ENCODE data around the gene SLC12A7. TPM values are rescaled to one million over a fixed set of nuclear protein-coding genes. Genes with fewer than 3 reads are reported as not detected.

Gene SLC12A7
- total RNA-seq, 2 donors from 2014 or later = 18.4 to 34.6 TPM

GRCh38 chr5:1123418-1124147, 11.7 kb upstream of the SLC12A7 start:
- ATAC-seq (ENCODE audit: insufficient number of reproducible peaks, low FRiP score, low read depth) (no peak), DNase-seq (ENCODE audit: low spot score) (no peak)
- Histone ChIP-seq H3K4me3 (no peak overlapping the region), H3K27me3 (replicated peaks; ENCODE audit: insufficient read depth) (no peaks in the 10 kb centered on the region), H3K27ac (no peak overlapping the region), H3K36me3 (no peaks in the 10 kb centered on the region), H3K9me3 (no peaks in the 10 kb centered on the region), H3K4me1 (ENCODE audit: control insufficient read depth in 1 of 2, low read depth in 2 of 2) (no peaks in the 10 kb centered on the region)
- TF ChIP-seq CTCF (IDR thresholded peaks at IDR 0.05) = no peak

GRCh38 chr5:1122511-1123294, 10.8 kb upstream of the SLC12A7 start:
- Histone ChIP-seq H3K27me3 (replicated peaks; ENCODE audit: insufficient read depth) (no peaks in the 10 kb centered on the region), H3K9me3 (no peaks in the 10 kb centered on the region), H3K4me3 (no peak overlapping the region), H3K4me1 (ENCODE audit: control insufficient read depth in 1 of 2, low read depth in 2 of 2) (no peaks in the 10 kb centered on the region), H3K36me3 (no peaks in the 10 kb centered on the region), H3K27ac (no peak overlapping the region)
- no peak for ATAC-seq (ENCODE audit: insufficient number of reproducible peaks, low FRiP score, low read depth)
- no peak for DNase-seq (ENCODE audit: low spot score)
- no peak for TF ChIP-seq CTCF (IDR thresholded peaks at IDR 0.05)

- Histone ChIP-seq H3K27me3 (replicated peaks; ENCODE audit: insufficient read depth) (no peaks in the 10 kb centered on the region), H3K9me3 (no peaks in the 10 kb centered on the region), H3K36me3 (no peaks in the 10 kb centered on the region), H3K4me3 (no peak overlapping the region), H3K27ac (no peak overlapping the region), H3K4me1 (ENCODE audit: control insufficient read depth in 1 of 2, low read depth in 2 of 2) (no peaks in the 10 kb centered on the region)
- TF ChIP-seq CTCF (IDR thresholded peaks at IDR 0.05) = no peak
- DNase-seq (ENCODE audit: low spot score) (no peak), ATAC-seq (ENCODE audit: insufficient number of reproducible peaks, low FRiP score, low read depth) (no peak)
These were observed 10.0 kb upstream of the SLC12A7 start for GRCh38 chr5:1121891-1122290.

- ATAC-seq (ENCODE audit: insufficient number of reproducible peaks, low FRiP score, low read depth) = no peak
- TF ChIP-seq CTCF (IDR thresholded peaks at IDR 0.05) = no peak
- no peak for DNase-seq (ENCODE audit: low spot score)
- H3K9me3 ChIP-seq = no peaks in the 10 kb centered on the region
- no peak overlapping the region for H3K4me3 ChIP-seq
- no peaks in the 10 kb centered on the region for H3K4me1 ChIP-seq (ENCODE audit: control insufficient read depth in 1 of 2, low read depth in 2 of 2)
- no peak overlapping the region for H3K27ac ChIP-seq
- no peaks in the 10 kb centered on the region for H3K27me3 ChIP-seq (replicated peaks; ENCODE audit: insufficient read depth)
- no peaks in the 10 kb centered on the region for H3K36me3 ChIP-seq
These were observed 9.2 kb upstream of the SLC12A7 start for GRCh38 chr5:1121044-1121443.

GRCh38 chr5:1120236-1120999, 8.6 kb upstream of the SLC12A7 start:
- DNase-seq (ENCODE audit: low spot score) = no peak
- Histone ChIP-seq H3K4me3 (no peak overlapping the region), H3K27me3 (replicated peaks; ENCODE audit: insufficient read depth) (no peaks in the 10 kb centered on the region), H3K27ac (no peak overlapping the region), H3K36me3 (no peaks in the 10 kb centered on the region), H3K4me1 (ENCODE audit: control insufficient read depth in 1 of 2, low read depth in 2 of 2) (no peaks in the 10 kb centered on the region), H3K9me3 (no peaks in the 10 kb centered on the region)
- TF ChIP-seq CTCF (IDR thresholded peaks at IDR 0.05) = no peak
- ATAC-seq (ENCODE audit: insufficient number of reproducible peaks, low FRiP score, low read depth) = no peak
